Keratinocyte (primary cell): ENCODE data around the gene ENDOU.

Experiments
- CTCF ChIP-seq, 3 experiments: IDR thresholded peaks in 1 of 3; conservative IDR thresholded peaks in 1 of 3; optimal IDR thresholded peaks in 1 of 3; 2 replicates in 2 of 3; 3 replicates in 1 of 3; pipeline versions ENCODE3 to v1.5.1; 2011; ENCODE audit warnings: low read length in 3 of 3, mild to moderate bottlenecking in 3 of 3, moderate library complexity in 2 of 3, control low read depth in 1 of 3, inconsistent platforms in 1 of 3; ENCODE audit not compliant: insufficient read depth in 2 of 3; ENCODE audit errors: extremely low read depth in 1 of 3
- EZH2 ChIP-seq: IDR thresholded peaks from one replicate; pipeline ENCODE4 v1.6.1; 2012; ENCODE audit warnings: inconsistent platforms, mild to moderate bottlenecking, low read length, moderate library complexity

- TF ChIP-seq CTCF (optimal IDR thresholded peaks at IDR 0.05 in 1 of 3, IDR thresholded peaks at IDR 0.05 in 1 of 3, conservative IDR thresholded peaks at IDR 0.05 in 1 of 3; ENCODE audit: extremely low read depth in 1 of 3, insufficient read depth in 2 of 3, low read length in 3 of 3) (no peak), EZH2 (no peak)
These were observed 21.2 kb upstream of the ENDOU start for GRCh38 chr12:47746523-47746922.
